Measurements from ENCODE around the gene NTM. TPM values are rescaled to one million over a fixed set of nuclear protein-coding genes. Genes with fewer than 3 reads are reported as not detected.
A peak's percentile ranks its signal among the peaks of the same experiment; 100 is the strongest.
"Not testable (repeated sequence)": the region's sequence is repeated elsewhere in the genome, so short reads cannot be mapped to it uniquely, and the experiment has no call there.

NTM gene
- total and polyA plus RNA-seq, 2 of the 8 experiments (the other 6 are each of a cell fraction or from before 2014, with no cell fraction given) = 13.4 to 20.0 TPM

GRCh38 chr11:131678658-131679340 lies 308.4 kb downstream of the NTM start (continued):
- TF ChIP-seq GABPA (IDR thresholded peaks at IDR 0.05; ENCODE audit: borderline replicate concordance, insufficient read depth, low read length) (no peak), SIRT6 (IDR thresholded peaks at IDR 0.05; ENCODE audit: low read length) (no peak), POU5F1 (IDR thresholded peaks at IDR 0.05; ENCODE audit: low read depth, low read length) (no peak), SP4 (IDR thresholded peaks at IDR 0.05; ENCODE audit: low read length) (no peak), USF2 (IDR thresholded peaks at IDR 0.05; ENCODE audit: low read length) (no peak), YY1 (IDR thresholded peaks at IDR 0.05; ENCODE audit: low read depth, low read length) (no peak)

- H3K4me3 ChIP-seq (ENCODE audit: extremely low read depth in 1 of 4, insufficient read depth in 2 of 4, low read depth in 3 of 4, low read length in 4 of 4); H3K14ac ChIP-seq (ENCODE audit: insufficient read length); H3K9me3 ChIP-seq (ENCODE audit: insufficient read depth in 2 of 2, low read depth in 1 of 2, low read length in 1 of 2); POLR2A ChIA-PET (ENCODE audit: partially characterized antibody); H3K79me1 ChIP-seq (ENCODE audit: low read depth, low read length); H3K23me2 ChIP-seq (ENCODE audit: low read depth, low read length); H3K56ac ChIP-seq (replicated peaks; ENCODE audit: insufficient read length, low read depth, low read length); H3K27me3 ChIP-seq (replicated peaks in 1 of 4; ENCODE audit: control insufficient read depth in 3 of 4, extremely low read depth in 1 of 4, insufficient read depth in 3 of 4, low read length in 3 of 4); H3K23ac ChIP-seq (ENCODE audit: insufficient read length); H4K5ac ChIP-seq (ENCODE audit: insufficient read length, low read depth, low read length); H2BK20ac ChIP-seq (ENCODE audit: low read length); H3K79me2 ChIP-seq (ENCODE audit: control insufficient read depth in 1 of 2, insufficient read depth in 2 of 2, low read length in 2 of 2); H2BK12ac ChIP-seq (ENCODE audit: low read depth, low read length); H4K8ac ChIP-seq (ENCODE audit: extremely low read depth, insufficient read depth, low read length); H3K4me2 ChIP-seq (ENCODE audit: insufficient read depth in 1 of 2, low read depth in 2 of 2, low read length in 2 of 2); H3K18ac ChIP-seq (ENCODE audit: extremely low read depth, low read length); H3K9ac ChIP-seq (replicated peaks in 1 of 4; ENCODE audit: extremely low read depth in 1 of 4, low read depth in 3 of 4, low read length in 3 of 4); H3K27ac ChIP-seq (ENCODE audit: low read depth, low read length); H4K20me1 ChIP-seq (replicated peaks in 1 of 2; ENCODE audit: control insufficient read depth in 1 of 2, insufficient read depth in 2 of 2, low read length in 2 of 2); DNase-seq (ENCODE audit: low read depth in 1 of 2, low spot score in 2 of 2); H3K36me3 ChIP-seq (ENCODE audit: control insufficient read depth in 2 of 4, insufficient read depth in 4 of 4, low read length in 3 of 4); H2AFZ ChIP-seq (ENCODE audit: low read length): not testable (repeated sequence)
- peak overlapping the region; percentile 68 for H4K91ac ChIP-seq (replicated peaks; ENCODE audit: insufficient read length, low read length)
- 0 out of 2 replicates have a peak overlapping the region, but pooled peaks have one; percentile 3 for H2BK15ac ChIP-seq (ENCODE audit: low read length)
- FAIRE-seq = peak; percentile 100
- CTCF ChIA-PET (ENCODE audit: partially characterized antibody) = interaction anchor here (0.6 to 3.8 kb wide), 2 partner anchors 12 to 14 kb away, joined by 3 to 20 read pairs; no protein-coding TSS in a partner anchor
- H2BK120ac ChIP-seq (replicated peaks; ENCODE audit: low read depth, low read length) = peak overlapping the region; percentile 69
- H3K4ac ChIP-seq (replicated peaks; ENCODE audit: insufficient read length, low read depth, low read length) = peak overlapping the region; percentile 36
- peak overlapping the region; percentile 90; the same call in 1 of the 2 replicates for H2AK5ac ChIP-seq (ENCODE audit: low read depth, low read length)
- H3K4me1 ChIP-seq (replicated peaks in 1 of 4; ENCODE audit: control insufficient read depth in 3 of 4, insufficient read depth in 4 of 4, low read length in 3 of 4) = peaks cover 5 to 12% (median 8%) of the 10 kb centered on the region in 4 experiments; a peak in 6 of 7 replicates
- 78% methylated on average over 1 of the region's 1 CpG; no CpG with 5 or more reads in 1 of the 2 experiments for WGBS, 2 experiments (ENCODE audit: extremely low coverage in 1 of 2, insufficient coverage in 1 of 2, insufficient read length in 1 of 2, insufficient replicate concordance in 2 of 2, low coverage in 1 of 2, low lambda C conversion rate in 2 of 2, missing lambda C conversion rate in 1 of 2)
- H2BK5ac ChIP-seq (ENCODE audit: low read depth, low read length) = peak overlapping the region; percentile 10; the same call in 1 of the 2 replicates
Measured at GRCh38 chr11:131680448-131680847, 310.0 kb downstream of the NTM start.
